NCI-H1436 (cell line): ENCODE measurements around the gene DPYSL3.
"Not testable (repeated sequence)": the region's sequence is repeated elsewhere in the genome, so short reads cannot be mapped to it uniquely, and the experiment has no call there.

Experiments used
- DNase-seq: peaks from one replicate; lab custom pipeline; 2025; lab: John Stamatoyannopoulos, UW

Gene DPYSL3

GRCh38 chr5:147369742-147370374, 140.0 kb downstream of the DPYSL3 start:
- DNase-seq: peak; percentile 50

- not testable (repeated sequence) for DNase-seq
Measured at GRCh38 chr5:147367381-147367780, 142.5 kb downstream of the DPYSL3 start.

- no peak for DNase-seq
Measured at GRCh38 chr5:147361441-147362175, 148.3 kb downstream of the DPYSL3 start.

GRCh38 chr5:147360816-147361215, 149.1 kb downstream of the DPYSL3 start:
- no peak for DNase-seq

GRCh38 chr5:147359581-147359980, 150.3 kb downstream of the DPYSL3 start:
- no peak for DNase-seq

- DNase-seq: no peak
Measured at GRCh38 chr5:147359101-147359500, 150.8 kb downstream of the DPYSL3 start.

- no peak for DNase-seq
Measured at GRCh38 chr5:147349241-147349640, 160.6 kb downstream of the DPYSL3 start.

- no peak for DNase-seq
Measured at GRCh38 chr5:147348451-147348850, 161.4 kb downstream of the DPYSL3 start.

- no peak for DNase-seq
Measured at GRCh38 chr5:147348046-147348445, 161.8 kb downstream of the DPYSL3 start.

- no peak for DNase-seq
Measured at GRCh38 chr5:147346006-147346561, 163.8 kb downstream of the DPYSL3 start.

GRCh38 chr5:147344861-147345260, 165.0 kb downstream of the DPYSL3 start:
- no peak for DNase-seq

GRCh38 chr5:147341345-147341744, 168.5 kb downstream of the DPYSL3 start:
- DNase-seq: no peak

GRCh38 chr5:147340941-147341340, 168.9 kb downstream of the DPYSL3 start:
- DNase-seq: no peak
